Lower leg skin (tissue), 4 donors: ENCODE results near the gene FUT8. TPM values are rescaled to one million over a fixed set of nuclear protein-coding genes. Genes with fewer than 3 reads are reported as not detected.

ENCODE experiments used
- DNase-seq, 2 donors: peaks; one replicate each; pipeline ENCODE4 v3.0.0-alpha.2; 2019; ENCODE audit warnings: low spot score in 2 of 2
- H3K4me3 ChIP-seq: fragments of 200-600 bp; sonication (generic); 2 replicates; pipeline ENCODE4 v1.5.1; 2017; ENCODE audit warnings: mild to moderate bottlenecking, low read depth; ENCODE audit not compliant: poor library complexity, severe bottlenecking
- CTCF ChIP-seq, 3 donors: fragments of 450-650 bp; IDR thresholded peaks; one replicate each; pipeline ENCODE4 v1.5.1; 2016; ENCODE audit warnings: antibody characterized with exemption in 3 of 3, mild to moderate bottlenecking in 3 of 3, moderate library complexity in 2 of 3
- POLR2A ChIP-seq, 2 donors: fragments of 450-650 bp; IDR thresholded peaks; one replicate each; pipeline ENCODE4 v1.6.1; 2016 to 2017; ENCODE audit warnings: antibody characterized with exemption in 2 of 2, mild to moderate bottlenecking in 1 of 2, moderate library complexity in 1 of 2
- WGBS, 2 donors: methylation state at CpG; one replicate each; pipeline ENCODE4 v1.1.5; 2018; 5-methylcytosine and 5-hydroxymethylcytosine counted together
- intact Hi-C: fragments of 100-400 bp; cut with DNase I; formaldehyde crosslinking; loops from one replicate; pipeline ENCODE4 v1.15.0; 2023; ENCODE audit warnings: low total_unique reads
- total RNA-seq, 4 donors: library from RNA; depleted of rRNA; stranded (reverse); fragments of >200 nt; gene quantifications; one replicate each; pipeline ENCODE4 v1.1.0, GENCODE V29; 2016

Gene FUT8
- total RNA-seq, 4 donors from 2014 or later: 17.9 to 28.0 (median 25.2) TPM

DNA sequence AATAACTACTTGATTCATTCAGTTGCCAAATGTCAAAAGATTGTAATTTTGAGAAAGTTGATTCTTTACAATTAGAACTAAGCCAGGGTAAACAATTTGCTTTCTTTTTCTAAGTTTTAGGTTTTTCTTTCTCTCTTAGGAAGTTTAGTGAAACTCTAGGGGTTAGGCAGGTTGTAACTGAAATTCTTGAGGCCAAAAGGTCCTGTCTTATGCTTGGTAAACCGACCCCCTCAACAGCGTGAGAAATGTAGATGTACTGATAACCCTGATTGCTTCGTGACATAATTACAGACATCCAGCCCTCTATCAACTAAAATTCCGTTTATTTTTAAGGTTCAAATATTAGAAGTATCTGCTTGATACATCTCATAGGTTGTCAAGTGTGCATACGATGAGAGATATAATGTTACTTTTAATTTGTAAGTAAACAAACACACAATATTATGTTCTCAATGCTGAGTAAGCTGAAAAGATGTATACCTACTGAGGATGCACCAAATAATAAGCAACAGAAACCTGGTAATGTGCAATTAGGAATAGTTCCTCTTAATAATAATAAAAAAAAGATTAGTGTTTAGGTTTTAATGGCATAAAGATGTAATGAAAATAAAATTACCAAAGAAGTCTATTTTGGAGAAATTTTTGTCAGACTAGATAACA lies 7.2 kb downstream of the FUT8 start:
- no peak overlapping the region for H3K4me3 ChIP-seq
- intact Hi-C loops: loop anchor here (10.0 kb wide), 1 partner anchor 1945 kb away; the partner anchor contains the start of gene EIF2S1
- no peak for DNase-seq
- 69 to 73% methylated on average over 5 of the region's 5 CpGs for WGBS, 2 donors
- TF ChIP-seq POLR2A (IDR thresholded peaks at IDR 0.05) (no peak), CTCF (IDR thresholded peaks at IDR 0.05) (no peak)

DNA sequence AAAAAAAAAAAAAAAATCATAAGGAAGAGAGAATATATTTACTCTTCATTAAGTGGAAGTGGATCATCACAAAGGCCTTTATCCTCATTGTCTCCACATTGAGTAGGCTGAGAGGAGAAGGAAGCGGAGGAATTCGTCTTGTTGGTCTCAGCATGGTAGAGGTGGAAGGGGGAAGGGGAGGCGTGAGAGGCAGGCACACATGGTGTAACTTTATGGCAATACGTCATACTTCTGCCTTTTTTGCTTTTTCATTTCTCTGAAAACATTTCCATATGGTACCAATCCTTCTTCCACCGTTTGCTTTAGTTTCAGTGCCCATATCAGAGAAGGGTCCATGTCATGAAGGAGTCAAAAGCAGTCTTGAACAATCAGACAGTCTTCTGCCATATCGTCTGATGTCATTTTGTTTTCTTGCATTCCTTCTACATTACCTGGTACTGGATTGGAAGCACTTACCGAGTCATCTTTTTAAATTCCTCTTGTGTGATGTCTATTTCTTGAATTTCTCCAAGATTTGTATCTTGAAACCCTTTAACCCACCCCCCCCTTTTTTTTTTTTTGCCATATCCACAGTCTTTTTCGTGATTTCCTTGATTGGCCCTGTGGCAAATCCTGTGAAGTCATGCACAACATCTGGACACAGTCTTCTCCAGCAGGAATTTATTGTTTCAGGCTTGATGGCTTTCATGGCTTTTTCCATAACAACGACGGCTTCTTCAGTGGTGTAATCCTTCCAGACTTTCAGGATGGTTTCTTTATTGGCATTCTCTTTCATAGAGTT lies 8.9 kb downstream of the FUT8 start:
- TF ChIP-seq POLR2A (IDR thresholded peaks at IDR 0.05): no peak
- TF ChIP-seq CTCF (IDR thresholded peaks at IDR 0.05): no peak
- intact Hi-C loops: no loop called here
- H3K4me3 ChIP-seq: no peak overlapping the region
- no peak for DNase-seq
- WGBS, 2 donors: 65 to 70% methylated on average over 10 of the region's 10 CpGs

DNA sequence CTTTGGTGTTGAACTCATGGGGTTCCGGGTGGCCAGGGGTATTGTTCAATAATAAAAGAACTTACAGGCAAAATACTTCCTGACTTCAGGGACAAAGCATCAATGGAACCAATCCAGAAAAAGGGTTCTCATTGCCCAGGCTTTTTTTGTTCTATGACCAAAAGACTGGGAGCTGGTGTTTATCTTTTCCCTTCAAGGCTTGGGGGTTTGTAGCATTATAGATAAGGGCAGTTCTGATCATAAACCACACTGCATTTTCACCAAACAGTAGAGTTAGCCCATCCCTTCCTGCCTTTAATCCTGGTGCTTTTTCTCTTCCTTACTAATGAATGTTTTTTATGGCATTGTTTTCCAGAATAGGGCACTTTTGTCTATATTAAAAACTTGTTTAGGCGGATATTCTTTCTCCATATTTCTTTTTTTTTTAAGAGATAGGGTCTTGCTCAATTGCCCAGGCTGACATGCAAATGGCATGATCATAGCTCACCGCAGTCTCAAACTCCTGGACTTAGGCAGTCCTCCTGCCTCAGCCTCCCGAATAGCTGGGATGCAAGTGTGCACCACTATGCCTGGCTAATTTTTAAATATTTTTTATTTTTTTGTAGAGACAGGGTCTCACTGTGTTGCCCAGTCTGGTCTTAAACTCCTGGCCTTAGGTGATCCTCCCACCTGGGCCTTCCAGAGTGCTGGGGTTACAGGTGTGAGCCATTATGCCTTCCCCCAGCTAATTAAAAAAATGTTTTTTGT lies 9.7 kb downstream of the FUT8 start:
- H3K4me3 ChIP-seq: no peak overlapping the region
- intact Hi-C loops: no loop called here
- TF ChIP-seq POLR2A (IDR thresholded peaks at IDR 0.05) (no peak), CTCF (IDR thresholded peaks at IDR 0.05) (no peak)
- DNase-seq: no peak
- WGBS, 2 donors: 87 to 92% methylated on average over 4 of the region's 4 CpGs

DNA sequence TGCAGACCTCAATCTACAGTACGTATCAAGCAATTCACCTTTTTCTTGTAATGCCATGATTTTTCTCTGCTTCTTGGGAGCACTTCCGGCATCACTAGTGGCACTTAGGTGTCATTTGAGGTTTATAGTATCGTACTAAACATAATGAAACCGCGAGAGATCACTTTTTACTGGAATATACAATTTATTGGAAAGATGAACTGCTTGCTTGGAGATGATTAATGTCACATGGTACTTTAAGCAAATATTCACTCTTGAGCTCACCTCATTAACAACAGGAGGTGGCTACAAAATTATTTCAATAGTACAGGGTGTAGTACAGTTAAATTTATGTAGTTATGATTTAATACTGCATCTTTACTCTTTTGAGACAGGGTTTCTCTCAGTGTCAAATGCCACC lies 11.5 kb downstream of the FUT8 start:
- H3K4me3 ChIP-seq: no peak overlapping the region
- intact Hi-C loops: no loop called here
- TF ChIP-seq POLR2A (IDR thresholded peaks at IDR 0.05): no peak
- no peak for TF ChIP-seq CTCF (IDR thresholded peaks at IDR 0.05)
- DNase-seq: no peak
- 94 to 95% methylated on average over 5 of the region's 5 CpGs for WGBS, 2 donors

DNA sequence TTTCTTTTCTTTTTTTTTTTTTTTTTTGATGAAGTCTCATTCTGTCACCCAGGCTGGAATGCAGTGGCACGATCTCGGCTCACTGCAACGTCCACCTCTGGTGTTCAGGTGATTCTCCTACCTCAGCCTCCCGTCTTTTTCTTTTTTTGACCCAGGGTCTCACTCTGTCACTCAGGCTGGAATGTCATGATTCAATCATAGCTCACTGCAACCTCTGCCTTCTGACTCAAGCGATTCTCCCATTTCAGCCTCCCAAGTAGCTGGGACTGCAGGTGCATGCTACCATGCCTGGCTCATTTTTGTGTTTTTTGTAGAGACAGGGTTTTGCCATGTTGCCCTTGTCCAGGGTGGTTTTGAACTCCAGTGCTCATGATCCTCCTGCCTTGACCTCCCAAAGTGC lies 12.0 kb downstream of the FUT8 start:
- intact Hi-C loops: no loop called here
- no peak for TF ChIP-seq CTCF (IDR thresholded peaks at IDR 0.05)
- no peak for TF ChIP-seq POLR2A (IDR thresholded peaks at IDR 0.05)
- WGBS, 2 donors: 88 to 97% methylated on average over 5 of the region's 5 CpGs
- DNase-seq: no peak
- no peak overlapping the region for H3K4me3 ChIP-seq
